K562 (cell line): ENCODE data around the gene RASEF. TPM values are rescaled to one million over a fixed set of nuclear protein-coding genes. Genes with fewer than 3 reads are reported as not detected.

Source experiments
- ATAC-seq: fragments of 200-7000 bp; cut with Tn5 transposase; 3 replicates; pipeline ENCODE4 v1.9.1; 2020; ENCODE audit warnings: moderate library complexity
- BruUV-seq: library from RNA; stranded (reverse); fragments of 400-500 nt; replicated peaks from 2 replicates; lab custom pipeline; 2021; lab: Mats Ljungman, UMichigan
- CTCF ChIA-PET: fragments of 300-600 bp; formaldehyde crosslinking; extraction: SDS; loops from one replicate; lab custom pipeline; 2021; ENCODE audit warnings: low intra/inter-chr PET ratio; lab: Yijun Ruan, JAX
- POLR2A ChIA-PET: fragments of 300-600, 350-650 bp; sonication (Branson Sonifier 250); formaldehyde crosslinking; extraction: SDS; loops from one replicate; lab custom pipeline; 2021; ENCODE audit warnings: antibody characterized with exemption, inconsistent platforms; lab: Yijun Ruan, JAX
- DNase-seq, 4 experiments: peaks; one replicate each; pipeline versions ENCODE4 v3.0.0 to v3.0.0-alpha.2; 2011 to 2018; ENCODE audit warnings: low spot score in 3 of 4, mixed read lengths in 3 of 4; ENCODE audit errors: extremely low read depth in 1 of 4
- FAIRE-seq: peaks from 2 replicates; lab custom pipeline; 2011; peaks lifted over from hg19 to GRCh38; lab: Jason Lieb, UNC
- H2AFZ ChIP-seq: 2 replicates; pipeline ENCODE4 v1.6.0; 2011; ENCODE audit warnings: low read depth, low read length, control low read depth, inconsistent platforms
- H3K27ac ChIP-seq: fragments of 200-600 bp; 3 replicates; pipeline ENCODE4 v1.8.0; 2011; ENCODE audit warnings: low read depth, mild to moderate bottlenecking, control low read depth, inconsistent platforms, low read length, moderate library complexity, mixed read lengths; ENCODE audit errors: extremely low read depth
- H3K27me3 ChIP-seq, 2 experiments: fragments of 300-600 bp in 1 of 2; 2 replicates in 1 of 2; 3 replicates in 1 of 2; pipeline versions ENCODE4 v1.6.0 to v1.8.0; 2011; ENCODE audit warnings: inconsistent platforms in 2 of 2, low read length in 2 of 2, mild to moderate bottlenecking in 1 of 2, mixed read lengths in 1 of 2, moderate library complexity in 1 of 2; ENCODE audit not compliant: control insufficient read depth in 2 of 2, insufficient read depth in 2 of 2
- H3K36me3 ChIP-seq: fragments of 300-600 bp; 3 replicates; pipeline ENCODE4 v1.8.0; 2011; ENCODE audit warnings: mild to moderate bottlenecking, low read length, inconsistent platforms; ENCODE audit not compliant: control insufficient read depth, insufficient read depth
- H3K4me1 ChIP-seq, 2 experiments: fragments of 200-600 bp in 1 of 2; replicated peaks in 1 of 2; 2 replicates in 1 of 2; 3 replicates in 1 of 2; pipeline versions ENCODE4 v1.5.1 to v1.8.0; 2011; ENCODE audit warnings: inconsistent platforms in 2 of 2, low read length in 2 of 2, mild to moderate bottlenecking in 1 of 2, mixed read lengths in 1 of 2, moderate library complexity in 1 of 2; ENCODE audit not compliant: control insufficient read depth in 2 of 2, insufficient read depth in 2 of 2
- H3K4me2 ChIP-seq: 2 replicates; pipeline ENCODE4 v1.6.1; 2011; ENCODE audit warnings: low read length, control low read depth, inconsistent platforms, mixed read lengths; ENCODE audit not compliant: insufficient read depth
- H3K4me3 ChIP-seq: fragments of 200-600 bp; sonication (generic), shearing (Covaris generic); 2 replicates; pipeline ENCODE4 v1.5.1; 2016; ENCODE audit warnings: control low read depth, inconsistent platforms
- H3K79me2 ChIP-seq: fragments of 200-600 bp; 3 replicates; pipeline ENCODE4 v1.8.0; 2011; ENCODE audit warnings: low read length, inconsistent platforms; ENCODE audit not compliant: control insufficient read depth, insufficient read depth
- H3K9ac ChIP-seq, 2 experiments: 2 replicates each; pipeline versions ENCODE4 v1.6.0 to v1.6.1; 2011; ENCODE audit warnings: low read depth in 2 of 2, low read length in 2 of 2, control low read depth in 1 of 2, inconsistent platforms in 1 of 2, mild to moderate bottlenecking in 1 of 2, mixed read lengths in 1 of 2; ENCODE audit not compliant: insufficient read depth in 1 of 2
- H3K9me1 ChIP-seq: one replicate; pipeline ENCODE4 v1.6.0; 2011; ENCODE audit warnings: inconsistent platforms, mild to moderate bottlenecking, low read length, moderate library complexity; ENCODE audit not compliant: control insufficient read depth, insufficient read depth
- H3K9me3 ChIP-seq: replicated peaks from 2 replicates; pipeline ENCODE4 v1.5.1; 2011; ENCODE audit warnings: low read depth, low read length, inconsistent platforms; ENCODE audit not compliant: control insufficient read depth, insufficient read depth
- H4K20me1 ChIP-seq: replicated peaks from 2 replicates; pipeline ENCODE4 v1.6.1; 2011; ENCODE audit warnings: low read length, inconsistent platforms, mixed read lengths; ENCODE audit not compliant: control insufficient read depth, insufficient read depth
- ATF6 ChIP-seq: sonication (generic); formaldehyde crosslinking; IDR thresholded peaks from 2 replicates; pipeline ENCODE4 v1.4.0; 2020; ENCODE audit warnings: mild to moderate bottlenecking, missing genetic modification reagents
- CC2D1A ChIP-seq: fragments of 450-650 bp; IDR thresholded peaks from 2 replicates; pipeline ENCODE4 v1.6.1; 2017; ENCODE audit warnings: mild to moderate bottlenecking
- CCNT2 ChIP-seq: IDR thresholded peaks from 2 replicates; pipeline ENCODE4 v1.6.1; 2011; ENCODE audit warnings: borderline replicate concordance, low read depth, mild to moderate bottlenecking, moderate library complexity, mixed read lengths, low read length; ENCODE audit not compliant: insufficient read length; ENCODE audit errors: extremely low read depth
- DDX20 ChIP-seq: fragments of 450-650 bp; IDR thresholded peaks from 2 replicates; pipeline ENCODE4 v1.6.1; 2016; ENCODE audit warnings: missing genetic modification characterization, low read depth, mild to moderate bottlenecking, missing compliant biosample characterization, moderate library complexity
- ELF4 ChIP-seq: fragments of 450-650 bp; formaldehyde crosslinking; IDR thresholded peaks from 2 replicates; pipeline ENCODE4 v1.4.0; 2022; ENCODE audit warnings: missing genetic modification characterization
- ETV5 ChIP-seq: sonication (generic); formaldehyde crosslinking; IDR thresholded peaks from 2 replicates; pipeline ENCODE4 v1.4.0; 2020; ENCODE audit warnings: low read depth, mild to moderate bottlenecking, missing genetic modification reagents
- ILK ChIP-seq: fragments of 450-650 bp; IDR thresholded peaks from 2 replicates; pipeline ENCODE4 v1.6.1; 2016; ENCODE audit warnings: missing genetic modification characterization, low read depth, mild to moderate bottlenecking, missing compliant biosample characterization, moderate library complexity, borderline replicate concordance
- KLF1 ChIP-seq: fragments of 450-650 bp; IDR thresholded peaks from 2 replicates; pipeline ENCODE4 v1.6.1; 2016; ENCODE audit warnings: missing genetic modification characterization, missing compliant biosample characterization
- KLF16 ChIP-seq: IDR thresholded peaks from 2 replicates; pipeline ENCODE4 v1.6.1; 2016; ENCODE audit warnings: antibody characterized with exemption
- MTF1 ChIP-seq: fragments of 250-450 bp; sonication (Bioruptor Pico); IDR thresholded peaks from 2 replicates; pipeline ENCODE4 v1.9.0; 2021; ENCODE audit warnings: moderate library complexity, mild to moderate bottlenecking, inconsistent platforms, borderline replicate concordance
- NCOA4 ChIP-seq: fragments of 450-650 bp; IDR thresholded peaks from 2 replicates; pipeline ENCODE4 v1.6.1; 2018; ENCODE audit warnings: mild to moderate bottlenecking; ENCODE audit not compliant: partially characterized antibody
- PYGO2 ChIP-seq: fragments of 450-650 bp; IDR thresholded peaks from 2 replicates; pipeline ENCODE4 v1.6.1; 2016; ENCODE audit warnings: mild to moderate bottlenecking, missing genetic modification characterization, moderate library complexity, missing compliant biosample characterization
- SPI1 ChIP-seq: IDR thresholded peaks from 2 replicates; pipeline ENCODE4 v1.6.1; 2011; ENCODE audit warnings: low read depth, low read length, control low read depth, borderline replicate concordance
- TCF7L2 ChIP-seq: fragments of 150-350 bp; IDR thresholded peaks from 2 replicates; pipeline ENCODE4 v1.6.1; 2016; ENCODE audit warnings: low read depth, mild to moderate bottlenecking, low read length, moderate library complexity
- TEAD4 ChIP-seq, 2 experiments: sonication (generic) in 1 of 2; formaldehyde crosslinking in 1 of 2; IDR thresholded peaks; 2 replicates each; pipeline versions ENCODE4 v1.6.1 to v1.8.0; 2012 to 2022; ENCODE audit warnings: borderline replicate concordance in 1 of 2, inconsistent platforms in 1 of 2, low read length in 1 of 2, mild to moderate bottlenecking in 1 of 2, missing genetic modification reagents in 1 of 2
- TSC22D4 ChIP-seq: fragments of 450-650 bp; IDR thresholded peaks from 2 replicates; pipeline ENCODE4 v1.6.1; 2016; ENCODE audit warnings: missing genetic modification characterization, missing biosample characterization, control low read depth
- ZFX ChIP-seq: sonication (generic); formaldehyde crosslinking; IDR thresholded peaks from 2 replicates; pipeline ENCODE4 v1.8.0; 2022; ENCODE audit warnings: mild to moderate bottlenecking, missing genetic modification reagents, moderate library complexity
- ZNF384 ChIP-seq: IDR thresholded peaks from 2 replicates; pipeline ENCODE4 v1.6.1; 2012; ENCODE audit warnings: low read depth, low read length, improper control_type of control experiment
- WGBS: fragments of 100-300 bp; shearing (Covaris generic); methylation state at CpG from one replicate; pipeline ENCODE4 v1.1.6; 2016; ENCODE audit warnings: low coverage, mixed read lengths; ENCODE audit not compliant: insufficient coverage; ENCODE audit errors: missing lambda C conversion rate; 5-methylcytosine and 5-hydroxymethylcytosine counted together
- in situ Hi-C: fragments of 300-500 bp; cut with MboI; formaldehyde crosslinking; loops from 4 replicates; pipeline ENCODE4 v1.15.0; 2018; ENCODE audit warnings: inconsistent platforms, mixed read lengths
- intact Hi-C: fragments of 100-400 bp; cut with micrococcal nuclease; formaldehyde crosslinking; loops from 2 replicates; pipeline ENCODE4 v1.14.2; 2022
- polyA plus RNA-seq, 8 experiments: library from polyadenylated mRNA; depleted of rRNA in 4 of 8; stranded (reverse) in 5 of 8; unstranded in 3 of 8; fragments of >200 nt; fragmentation: Nextera tagmentation in 2 of 8; fragmentation: Illumina TruSeq in 1 of 8; extraction: Ambion mirVana in 2 of 8; extraction: Trizol in 1 of 8; gene quantifications; 2 replicates each; pipeline versions ENCODE4 v1.2.1 to v1.2.3, GENCODE V29; 2011 to 2014; ENCODE audit warnings: inconsistent platforms in 1 of 8, missing spikeins in 1 of 8
- total RNA-seq, 7 experiments: library from RNA; depleted of rRNA in 6 of 7; stranded (reverse); fragments of >200 nt in 6 of 7; fragmentation: Illumina TruSeq in 2 of 7; extraction: Trizol in 2 of 7; gene quantifications; 2 replicates each; pipeline versions ENCODE4 v1.2.1 to v1.2.3, GENCODE V29; 2011 to 2021; ENCODE audit warnings: low replicate concordance in 1 of 7

The RASEF gene
- total and polyA plus RNA-seq, 9 of the 15 experiments (the other 6 are each of a cell fraction or from before 2014, with no cell fraction given), result 0.01 to 0.18 (median 0.11) TPM; not detected in 4

DNA sequence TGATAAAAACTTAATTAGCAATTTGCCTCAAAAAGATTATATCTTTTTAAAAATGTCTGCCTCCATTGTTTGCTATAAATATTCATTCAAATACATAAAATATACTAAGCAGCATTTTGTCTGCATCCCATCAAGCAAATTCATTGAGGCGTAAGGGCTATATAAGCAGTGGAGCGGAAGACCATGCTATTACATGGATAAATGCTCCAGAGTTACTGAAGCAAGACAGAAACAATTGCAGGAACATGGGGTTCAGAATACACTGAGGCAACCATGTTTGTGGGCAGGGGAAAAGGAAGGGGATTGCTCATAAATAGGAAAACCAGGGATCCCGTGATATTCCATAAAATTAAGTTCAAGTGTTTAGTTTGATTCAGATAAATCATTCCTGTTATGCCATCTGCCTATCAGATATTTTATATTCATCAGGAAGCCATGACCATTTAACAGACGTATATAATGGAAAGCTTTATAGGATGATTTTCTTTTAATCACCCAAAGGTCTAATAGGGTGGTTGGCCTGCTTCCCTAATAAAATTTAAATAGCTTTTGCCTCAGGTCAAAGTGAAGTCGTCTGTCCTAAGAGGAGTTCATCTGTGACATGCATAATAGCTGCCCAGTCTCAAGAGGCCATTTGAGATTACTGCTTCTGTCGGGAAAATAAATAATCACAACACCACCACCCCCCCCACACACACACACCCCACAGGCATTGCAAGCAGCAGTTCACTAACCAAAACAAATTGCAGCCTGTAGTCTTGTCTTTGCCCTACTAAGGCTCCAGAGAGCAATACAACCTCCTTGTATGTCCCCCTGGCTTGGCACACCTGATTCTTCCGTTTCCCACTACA is 105.2 kb downstream of the RASEF start:
- H3K4me3 ChIP-seq, result no peak overlapping the region
- ChIA-PET POLR2A (no interaction called here), CTCF (no interaction called here)
- H3K9me3 ChIP-seq, result no peaks in the 10 kb centered on the region
- no peak overlapping the region for H3K27ac ChIP-seq
- DNase-seq, result no peak
- no peaks in the 10 kb centered on the region for H3K79me2 ChIP-seq
- no peak for ATAC-seq
- WGBS, result 2% methylated on average over 7 of the region's 7 CpGs
- no peak overlapping the region for H2AFZ ChIP-seq
- no peak for FAIRE-seq
- no peaks in the 10 kb centered on the region for H3K36me3 ChIP-seq
- in situ Hi-C loops, result no loop called here
- no peaks in the 10 kb centered on the region for H3K4me1 ChIP-seq
- TF ChIP-seq ATF6 (CRISPR knock-in tag) (no peak), KLF16 (no peak), TEAD4 (IDR thresholded peaks at IDR 0.05; ENCODE audit: low read length) (no peak), TEAD4 (CRISPR knock-in tag; IDR thresholded peaks at IDR 0.05; ENCODE audit: borderline replicate concordance) (no peak), ETV5 (no peak), DDX20 (tag) (no peak), NCOA4 (no peak), ZFX (no peak), CC2D1A (no peak), CCNT2 (no peak), TSC22D4 (no peak), MTF1 (CRISPR knock-in tag) (no peak), PYGO2 (tag) (no peak), ILK (tag) (no peak), SPI1 (no peak), TCF7L2 (no peak), ZNF384 (no peak), ELF4 (no peak), KLF1 (tag) (no peak)
- no peaks in the 10 kb centered on the region for H3K27me3 ChIP-seq
- intact Hi-C loops, result no loop called here
- H3K9me1 ChIP-seq, result no peaks in the 10 kb centered on the region
- H3K4me2 ChIP-seq, result no peak overlapping the region
- H4K20me1 ChIP-seq, result no peaks in the 10 kb centered on the region
- no TSS peak for BruUV-seq
- H3K9ac ChIP-seq, result no peak overlapping the region
